Measurements from ENCODE around the gene CHGA. TPM values are rescaled to one million over a fixed set of nuclear protein-coding genes. Genes with fewer than 3 reads are reported as not detected.

The CHGA gene, protein sequence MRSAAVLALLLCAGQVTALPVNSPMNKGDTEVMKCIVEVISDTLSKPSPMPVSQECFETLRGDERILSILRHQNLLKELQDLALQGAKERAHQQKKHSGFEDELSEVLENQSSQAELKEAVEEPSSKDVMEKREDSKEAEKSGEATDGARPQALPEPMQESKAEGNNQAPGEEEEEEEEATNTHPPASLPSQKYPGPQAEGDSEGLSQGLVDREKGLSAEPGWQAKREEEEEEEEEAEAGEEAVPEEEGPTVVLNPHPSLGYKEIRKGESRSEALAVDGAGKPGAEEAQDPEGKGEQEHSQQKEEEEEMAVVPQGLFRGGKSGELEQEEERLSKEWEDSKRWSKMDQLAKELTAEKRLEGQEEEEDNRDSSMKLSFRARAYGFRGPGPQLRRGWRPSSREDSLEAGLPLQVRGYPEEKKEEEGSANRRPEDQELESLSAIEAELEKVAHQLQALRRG
- not detected in 3 replicates for total RNA-seq

DNA sequence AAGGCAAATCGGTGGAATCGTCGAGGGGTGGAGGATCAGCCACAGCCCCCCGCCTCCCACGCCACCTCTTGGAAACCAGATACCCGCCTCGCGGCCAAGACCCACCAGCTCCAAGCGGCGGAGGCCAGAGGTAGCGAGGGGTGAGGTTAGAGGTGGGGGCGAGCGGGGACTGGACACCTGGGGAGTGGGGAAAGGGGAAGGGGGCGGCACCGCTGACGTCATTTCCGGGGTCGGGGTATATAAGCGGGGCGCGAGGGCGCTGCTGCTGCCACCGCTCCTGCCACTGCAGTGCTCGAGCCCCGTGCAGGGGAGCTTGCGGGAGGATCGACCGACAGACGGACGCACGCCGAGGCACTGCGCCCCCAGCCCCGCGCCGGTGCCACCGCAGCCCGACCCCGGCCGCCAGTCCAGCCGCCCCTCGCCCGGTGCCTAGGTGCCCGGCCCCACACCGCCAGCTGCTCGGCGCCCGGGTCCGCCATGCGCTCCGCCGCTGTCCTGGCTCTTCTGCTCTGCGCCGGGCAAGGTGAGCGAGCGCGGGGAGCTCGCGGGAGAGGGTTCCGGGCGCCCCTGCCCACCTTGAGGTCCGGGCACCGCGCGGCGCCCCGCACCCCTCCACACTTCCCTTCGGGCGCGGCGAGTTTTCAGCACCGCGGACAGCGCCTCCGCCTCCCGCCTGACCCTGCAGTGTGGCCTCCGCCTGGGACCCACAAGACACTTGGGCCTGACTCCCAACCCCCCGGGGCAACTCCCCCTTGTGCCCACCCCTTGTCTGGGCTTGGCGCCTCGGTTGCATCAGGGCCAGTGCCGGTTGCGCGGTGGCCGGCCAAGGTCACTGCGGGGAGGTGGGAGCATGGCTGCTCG lies at the start of gene CHGA:
Gene CHGA (plus strand): TSS at position 268 of the 861 bp plus-strand sequence. CDS start 210 bp downstream, at position 478.
- DNase-seq (ENCODE audit: low spot score in 2 of 2, unreplicated experiment in 2 of 2): peak; percentile 75 to 91
- Mint-ChIP-seq H3K27ac (no peak within 1 kb of the TSS), H3K27me3 (ENCODE audit: low read depth) (peaks cover 87% of the 10 kb centered on the region), H3K4me1 (peaks cover 4% of the 10 kb centered on the region), H3K4me3 (peak within 1 kb of the TSS; percentile 64), H3K9me3 (no peaks in the 10 kb centered on the region), H3K36me3 (no peaks in the 10 kb centered on the region)
- TF ChIP-seq, protein P1, sequence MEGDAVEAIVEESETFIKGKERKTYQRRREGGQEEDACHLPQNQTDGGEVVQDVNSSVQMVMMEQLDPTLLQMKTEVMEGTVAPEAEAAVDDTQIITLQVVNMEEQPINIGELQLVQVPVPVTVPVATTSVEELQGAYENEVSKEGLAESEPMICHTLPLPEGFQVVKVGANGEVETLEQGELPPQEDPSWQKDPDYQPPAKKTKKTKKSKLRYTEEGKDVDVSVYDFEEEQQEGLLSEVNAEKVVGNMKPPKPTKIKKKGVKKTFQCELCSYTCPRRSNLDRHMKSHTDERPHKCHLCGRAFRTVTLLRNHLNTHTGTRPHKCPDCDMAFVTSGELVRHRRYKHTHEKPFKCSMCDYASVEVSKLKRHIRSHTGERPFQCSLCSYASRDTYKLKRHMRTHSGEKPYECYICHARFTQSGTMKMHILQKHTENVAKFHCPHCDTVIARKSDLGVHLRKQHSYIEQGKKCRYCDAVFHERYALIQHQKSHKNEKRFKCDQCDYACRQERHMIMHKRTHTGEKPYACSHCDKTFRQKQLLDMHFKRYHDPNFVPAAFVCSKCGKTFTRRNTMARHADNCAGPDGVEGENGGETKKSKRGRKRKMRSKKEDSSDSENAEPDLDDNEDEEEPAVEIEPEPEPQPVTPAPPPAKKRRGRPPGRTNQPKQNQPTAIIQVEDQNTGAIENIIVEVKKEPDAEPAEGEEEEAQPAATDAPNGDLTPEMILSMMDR (IDR thresholded peaks at IDR 0.05; ENCODE audit: unreplicated experiment): no peak

DNA sequence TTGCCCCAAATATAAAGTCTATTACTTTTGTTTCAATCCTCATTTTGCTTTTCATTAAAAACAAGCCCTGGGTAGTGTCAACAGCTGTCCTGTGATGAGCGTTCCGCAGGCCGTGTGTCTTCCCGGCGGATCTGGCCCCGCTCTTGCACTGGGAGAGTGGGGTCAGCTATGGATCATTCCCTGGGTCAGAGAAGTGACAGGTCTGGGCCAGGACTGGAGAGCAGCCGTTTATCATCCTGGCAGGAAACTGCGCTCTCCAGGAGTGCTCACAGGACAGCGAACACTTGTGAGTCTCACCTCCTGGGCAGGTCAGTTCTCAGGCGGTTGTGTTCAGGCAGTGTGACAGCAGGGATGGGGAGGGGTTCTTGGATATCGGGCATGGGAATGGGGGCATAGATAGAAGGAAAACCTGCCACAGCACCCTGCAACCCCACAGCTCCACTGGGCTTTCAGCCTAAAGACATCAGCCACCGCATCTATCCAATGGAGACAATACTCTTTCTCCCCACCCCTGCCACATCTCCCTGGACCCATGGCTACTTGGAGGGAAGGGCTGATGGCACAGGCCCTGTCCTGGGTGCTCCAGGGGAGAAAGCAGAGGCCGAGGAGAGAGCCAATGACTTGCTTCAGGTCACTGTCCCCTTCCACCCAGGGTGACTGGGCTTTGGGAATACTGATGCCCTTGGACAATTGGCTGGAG lies 47.8 kb upstream of the CHGA start:
- no peak overlapping the region for H3K27ac Mint-ChIP-seq
- peaks cover 4% of the 10 kb centered on the region for H3K9me3 Mint-ChIP-seq
- no peak overlapping the region for H3K4me3 Mint-ChIP-seq
- TF ChIP-seq, protein P1 (IDR thresholded peaks at IDR 0.05; ENCODE audit: unreplicated experiment): no peak
- peaks cover 44% of the 10 kb centered on the region for H3K27me3 Mint-ChIP-seq (ENCODE audit: low read depth)
- no peaks in the 10 kb centered on the region for H3K36me3 Mint-ChIP-seq
- H3K4me1 Mint-ChIP-seq: no peaks in the 10 kb centered on the region
- DNase-seq (ENCODE audit: low spot score in 2 of 2, unreplicated experiment in 2 of 2): no peak

DNA sequence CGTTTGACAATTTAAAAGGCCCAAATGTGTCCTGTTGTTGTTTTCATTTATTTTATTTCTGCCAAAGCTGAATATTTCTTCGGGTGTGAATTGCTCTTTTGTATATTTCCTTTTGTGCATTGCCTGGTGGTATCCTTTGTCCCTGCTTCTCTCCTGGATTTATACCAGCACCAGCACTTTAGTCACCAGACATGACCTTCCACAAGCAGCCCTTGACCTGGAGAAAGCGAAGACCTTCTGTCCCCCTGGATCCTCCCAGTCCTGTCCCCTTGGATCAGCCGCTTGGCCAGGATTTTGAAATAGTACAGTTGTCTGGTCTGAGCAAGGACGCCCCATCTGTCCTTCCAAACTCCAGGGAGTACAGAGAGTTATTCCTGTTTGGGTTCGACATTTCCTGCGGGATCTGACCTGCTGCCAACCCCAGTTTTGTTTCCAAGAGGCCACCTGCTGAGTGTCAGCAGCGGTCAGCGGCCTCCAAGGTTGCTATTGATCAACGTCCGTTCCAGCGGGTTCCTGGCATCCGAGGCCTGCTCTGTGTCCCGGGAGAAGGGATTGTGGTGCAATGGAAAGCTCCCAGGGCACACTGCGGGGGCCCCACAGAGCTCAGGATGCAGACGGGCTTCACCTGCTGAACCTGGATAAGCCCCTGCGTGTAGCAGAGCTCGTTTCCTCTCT lies 45.1 kb upstream of the CHGA start:
- TF ChIP-seq, protein P1 (IDR thresholded peaks at IDR 0.05; ENCODE audit: unreplicated experiment): no peak
- H3K4me3 Mint-ChIP-seq: no peak overlapping the region
- no peaks in the 10 kb centered on the region for H3K36me3 Mint-ChIP-seq
- H3K27ac Mint-ChIP-seq: no peak overlapping the region
- peaks cover 4% of the 10 kb centered on the region for H3K9me3 Mint-ChIP-seq
- H3K27me3 Mint-ChIP-seq (ENCODE audit: low read depth): peaks cover 65% of the 10 kb centered on the region
- no peak for DNase-seq (ENCODE audit: low spot score in 2 of 2, unreplicated experiment in 2 of 2)
- H3K4me1 Mint-ChIP-seq: no peaks in the 10 kb centered on the region

DNA sequence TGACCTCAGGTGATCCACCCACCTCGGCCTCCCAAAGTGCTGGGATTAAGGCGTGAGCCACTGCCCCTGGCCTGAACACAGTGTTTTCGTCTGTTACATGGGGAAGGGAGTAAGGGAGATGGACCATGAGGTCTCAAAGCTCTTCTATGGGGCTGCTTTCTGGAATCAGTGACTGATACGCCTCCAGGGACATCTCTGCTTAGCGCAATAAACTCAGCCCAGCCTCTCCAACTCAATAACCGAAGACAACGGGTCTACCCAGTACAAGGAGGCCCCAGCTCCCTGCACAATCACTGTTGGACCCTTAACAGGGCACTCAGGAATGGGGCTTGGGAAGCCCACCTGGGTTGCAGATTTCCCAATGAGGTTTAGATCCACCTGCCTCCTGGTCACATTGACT lies 42.6 kb upstream of the CHGA start:
- Mint-ChIP-seq H3K36me3 (no peaks in the 10 kb centered on the region), H3K4me1 (no peaks in the 10 kb centered on the region), H3K9me3 (no peaks in the 10 kb centered on the region), H3K27ac (no peak overlapping the region), H3K27me3 (ENCODE audit: low read depth) (peaks cover 67% of the 10 kb centered on the region), H3K4me3 (no peak overlapping the region)
- TF ChIP-seq, protein P1 (IDR thresholded peaks at IDR 0.05; ENCODE audit: unreplicated experiment): no peak
- no peak for DNase-seq (ENCODE audit: low spot score in 2 of 2, unreplicated experiment in 2 of 2)

DNA sequence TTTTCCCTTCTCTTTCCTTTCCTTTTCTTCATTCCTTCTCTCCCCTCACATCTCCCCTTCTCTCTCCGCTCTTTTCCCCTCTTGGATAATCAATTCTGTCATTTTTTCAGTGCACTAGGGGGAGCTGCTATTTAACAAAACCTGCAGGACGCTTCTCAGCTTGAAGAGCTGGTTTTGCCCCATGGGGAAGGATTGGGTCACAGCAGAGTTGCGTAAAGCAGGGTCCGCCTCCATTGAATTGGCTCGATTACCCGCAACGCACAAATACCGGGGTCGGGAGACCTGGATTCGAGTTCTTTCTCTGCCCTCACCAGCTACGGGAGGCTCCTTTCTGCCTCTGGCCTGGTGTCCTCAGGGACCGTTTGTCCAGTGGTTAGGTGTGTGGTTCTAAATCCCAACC lies 42.1 kb upstream of the CHGA start:
- DNase-seq (ENCODE audit: low spot score in 2 of 2, unreplicated experiment in 2 of 2): no peak
- TF ChIP-seq, protein P1 (IDR thresholded peaks at IDR 0.05; ENCODE audit: unreplicated experiment): no peak
- Mint-ChIP-seq H3K36me3 (no peaks in the 10 kb centered on the region), H3K4me1 (no peaks in the 10 kb centered on the region), H3K4me3 (no peak overlapping the region), H3K27ac (no peak overlapping the region), H3K27me3 (ENCODE audit: low read depth) (peaks cover 71% of the 10 kb centered on the region), H3K9me3 (no peaks in the 10 kb centered on the region)
